Liver (tissue), 3 donors: Measurements from ENCODE around the gene PTPRN2.

Experiments
- JUND ChIP-seq, 2 donors: IDR thresholded peaks; 2 replicates each; pipeline ENCODE4 v1.6.1; 2016; ENCODE audit warnings: antibody characterized with exemption in 2 of 2
- RAD21 ChIP-seq, 2 donors: IDR thresholded peaks; 2 replicates each; pipeline ENCODE4 v1.6.1; 2016; ENCODE audit warnings: antibody characterized with exemption in 2 of 2, mild to moderate bottlenecking in 2 of 2
- TAF1 ChIP-seq: conservative IDR thresholded peaks from 2 replicates; pipeline ENCODE4 v1.6.1; 2016; ENCODE audit warnings: antibody characterized with exemption, mild to moderate bottlenecking
- TF ChIP-seq, protein P1 (sequence below): IDR thresholded peaks from 2 replicates; pipeline ENCODE4 v1.6.1; 2016; ENCODE audit warnings: antibody characterized with exemption
- TF ChIP-seq, protein P2 (sequence below): fragments of 150-350 bp; IDR thresholded peaks from 2 replicates; pipeline ENCODE4 v1.5.1; 2017; ENCODE audit warnings: improper control_type of control experiment, low read depth, low read length; ENCODE audit not compliant: missing input control
- donor health status: healthy.
- donor health status: healthy.

DNA sequence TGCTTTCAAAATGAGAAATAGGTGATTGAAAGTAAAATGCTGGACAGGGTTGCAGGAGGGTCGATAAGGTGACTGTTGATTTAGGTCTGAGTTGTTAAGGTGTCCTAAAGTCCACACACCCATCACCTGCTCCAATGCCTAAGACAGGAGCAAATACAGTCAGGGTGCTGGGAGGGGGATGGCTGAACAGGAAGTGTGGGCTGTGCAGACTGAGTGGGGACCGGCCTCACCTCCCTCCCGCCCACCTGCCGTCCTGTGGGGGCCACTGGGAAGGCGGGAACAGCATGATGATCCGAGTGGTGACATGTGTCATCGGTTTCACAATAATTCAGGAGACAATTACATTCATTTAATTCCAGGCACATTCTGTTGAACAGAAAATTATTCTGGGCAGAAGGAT, 990.1 kb downstream of the PTPRN2 start:
- TF ChIP-seq TAF1 (no peak), RAD21 (IDR thresholded peaks at IDR 0.05) (no peak), JUND (IDR thresholded peaks at IDR 0.05) (no peak)
- TF ChIP-seq, protein P1, sequence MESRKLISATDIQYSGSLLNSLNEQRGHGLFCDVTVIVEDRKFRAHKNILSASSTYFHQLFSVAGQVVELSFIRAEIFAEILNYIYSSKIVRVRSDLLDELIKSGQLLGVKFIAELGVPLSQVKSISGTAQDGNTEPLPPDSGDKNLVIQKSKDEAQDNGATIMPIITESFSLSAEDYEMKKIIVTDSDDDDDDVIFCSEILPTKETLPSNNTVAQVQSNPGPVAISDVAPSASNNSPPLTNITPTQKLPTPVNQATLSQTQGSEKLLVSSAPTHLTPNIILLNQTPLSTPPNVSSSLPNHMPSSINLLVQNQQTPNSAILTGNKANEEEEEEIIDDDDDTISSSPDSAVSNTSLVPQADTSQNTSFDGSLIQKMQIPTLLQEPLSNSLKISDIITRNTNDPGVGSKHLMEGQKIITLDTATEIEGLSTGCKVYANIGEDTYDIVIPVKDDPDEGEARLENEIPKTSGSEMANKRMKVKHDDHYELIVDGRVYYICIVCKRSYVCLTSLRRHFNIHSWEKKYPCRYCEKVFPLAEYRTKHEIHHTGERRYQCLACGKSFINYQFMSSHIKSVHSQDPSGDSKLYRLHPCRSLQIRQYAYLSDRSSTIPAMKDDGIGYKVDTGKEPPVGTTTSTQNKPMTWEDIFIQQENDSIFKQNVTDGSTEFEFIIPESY = no peak
- TF ChIP-seq, protein P2, sequence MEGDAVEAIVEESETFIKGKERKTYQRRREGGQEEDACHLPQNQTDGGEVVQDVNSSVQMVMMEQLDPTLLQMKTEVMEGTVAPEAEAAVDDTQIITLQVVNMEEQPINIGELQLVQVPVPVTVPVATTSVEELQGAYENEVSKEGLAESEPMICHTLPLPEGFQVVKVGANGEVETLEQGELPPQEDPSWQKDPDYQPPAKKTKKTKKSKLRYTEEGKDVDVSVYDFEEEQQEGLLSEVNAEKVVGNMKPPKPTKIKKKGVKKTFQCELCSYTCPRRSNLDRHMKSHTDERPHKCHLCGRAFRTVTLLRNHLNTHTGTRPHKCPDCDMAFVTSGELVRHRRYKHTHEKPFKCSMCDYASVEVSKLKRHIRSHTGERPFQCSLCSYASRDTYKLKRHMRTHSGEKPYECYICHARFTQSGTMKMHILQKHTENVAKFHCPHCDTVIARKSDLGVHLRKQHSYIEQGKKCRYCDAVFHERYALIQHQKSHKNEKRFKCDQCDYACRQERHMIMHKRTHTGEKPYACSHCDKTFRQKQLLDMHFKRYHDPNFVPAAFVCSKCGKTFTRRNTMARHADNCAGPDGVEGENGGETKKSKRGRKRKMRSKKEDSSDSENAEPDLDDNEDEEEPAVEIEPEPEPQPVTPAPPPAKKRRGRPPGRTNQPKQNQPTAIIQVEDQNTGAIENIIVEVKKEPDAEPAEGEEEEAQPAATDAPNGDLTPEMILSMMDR = no peak
